Trophoblast cell (in vitro differentiated cells and primary cell): ENCODE data around the gene CDC73.

Source experiments
- DNase-seq, 2 donors: peaks; one replicate each; pipeline ENCODE4 v3.0.0-alpha.2; 2016
- H2AFZ ChIP-seq: 2 replicates; pipeline ENCODE4 v1.6.1; 2013; ENCODE audit warnings: low read length, moderate library complexity, mild to moderate bottlenecking; ENCODE audit not compliant: insufficient read depth, poor library complexity
- H2AK5ac ChIP-seq: 2 replicates; pipeline ENCODE4 v1.6.1; 2013; ENCODE audit warnings: mild to moderate bottlenecking, low read length
- H2BK120ac ChIP-seq: 2 replicates; pipeline ENCODE4 v1.6.1; 2013; ENCODE audit warnings: low read length, mild to moderate bottlenecking, moderate library complexity; ENCODE audit not compliant: insufficient read depth, poor library complexity
- H2BK12ac ChIP-seq: 2 replicates; pipeline ENCODE4 v1.6.1; 2013; ENCODE audit warnings: mild to moderate bottlenecking, low read length, moderate library complexity
- H2BK5ac ChIP-seq: 2 replicates; pipeline ENCODE4 v1.6.1; 2013; ENCODE audit warnings: low read length, low read depth, moderate library complexity, mild to moderate bottlenecking; ENCODE audit not compliant: poor library complexity
- H3K14ac ChIP-seq: 2 replicates; pipeline ENCODE4 v1.6.1; 2013; ENCODE audit warnings: mild to moderate bottlenecking, low read length
- H3K18ac ChIP-seq: 2 replicates; pipeline ENCODE4 v1.6.1; 2013; ENCODE audit warnings: mild to moderate bottlenecking, low read length
- H3K23ac ChIP-seq: 2 replicates; pipeline ENCODE4 v1.6.1; 2013; ENCODE audit warnings: low read length
- H3K27ac ChIP-seq: 2 replicates; pipeline ENCODE4 v1.5.1; 2013; ENCODE audit warnings: low read depth, mild to moderate bottlenecking, inconsistent platforms, low read length, moderate library complexity
- H3K27me3 ChIP-seq: 2 replicates; pipeline ENCODE4 v1.6.1; 2013; ENCODE audit warnings: inconsistent platforms, mild to moderate bottlenecking, low read length, moderate library complexity; ENCODE audit not compliant: insufficient read depth
- H3K36me3 ChIP-seq, 2 experiments: 1 replicate in 1 of 2; 2 replicates in 1 of 2; pipeline ENCODE4 v1.6.1; 2013; ENCODE audit warnings: low read length in 2 of 2, mild to moderate bottlenecking in 2 of 2, moderate library complexity in 1 of 2; ENCODE audit not compliant: insufficient read depth in 2 of 2, control insufficient read depth in 1 of 2
- H3K4ac ChIP-seq: 2 replicates; pipeline ENCODE4 v1.6.1; 2013; ENCODE audit warnings: low read depth, mild to moderate bottlenecking, low read length, moderate library complexity
- H3K4me1 ChIP-seq, 2 experiments: 1 replicate in 1 of 2; 2 replicates in 1 of 2; pipeline ENCODE4 v1.6.1; 2013; ENCODE audit warnings: low read length in 2 of 2, mild to moderate bottlenecking in 2 of 2, moderate library complexity in 1 of 2; ENCODE audit not compliant: insufficient read depth in 2 of 2, control insufficient read depth in 1 of 2
- H3K4me2 ChIP-seq: 2 replicates; pipeline ENCODE4 v1.6.1; 2013; ENCODE audit warnings: inconsistent platforms, mild to moderate bottlenecking, low read length, moderate library complexity
- H3K4me3 ChIP-seq: 2 replicates; pipeline ENCODE4 v1.5.1; 2013; ENCODE audit warnings: mild to moderate bottlenecking, low read depth, low read length, inconsistent platforms
- H3K79me1 ChIP-seq: one replicate; pipeline ENCODE4 v1.6.1; 2013; ENCODE audit warnings: low read length
- H3K79me2 ChIP-seq: 2 replicates; pipeline ENCODE4 v1.6.1; 2013; ENCODE audit warnings: low read length, mild to moderate bottlenecking; ENCODE audit not compliant: control insufficient read depth, insufficient read depth, poor library complexity
- H3K9ac ChIP-seq: 2 replicates; pipeline ENCODE4 v1.6.1; 2013; ENCODE audit warnings: mild to moderate bottlenecking, low read length
- H3K9me3 ChIP-seq: 2 replicates; pipeline ENCODE4 v1.6.1; 2013; ENCODE audit warnings: low read depth, mild to moderate bottlenecking, control low read depth, inconsistent platforms, low read length; ENCODE audit not compliant: insufficient read depth
- H4K12ac ChIP-seq: 2 replicates; pipeline ENCODE4 v1.6.1; 2013; ENCODE audit warnings: low read depth, mild to moderate bottlenecking, low read length, moderate library complexity
- H4K8ac ChIP-seq: 2 replicates; pipeline ENCODE4 v1.6.1; 2013; ENCODE audit warnings: low read depth, mild to moderate bottlenecking, low read length, moderate library complexity
- H4K91ac ChIP-seq: one replicate; pipeline ENCODE4 v1.6.1; 2013; ENCODE audit warnings: low read depth, mild to moderate bottlenecking, low read length, moderate library complexity
- WGBS: extraction: QIAGEN DNeasy Blood & Tissue Kit; methylation state at CpG from one replicate; pipeline ENCODE4 v1.1.7; 2013; ENCODE audit warnings: missing lambda C conversion rate; ENCODE audit not compliant: insufficient read length, insufficient coverage; ENCODE audit errors: extremely low coverage; 5-methylcytosine and 5-hydroxymethylcytosine counted together

CDC73 gene

DNA sequence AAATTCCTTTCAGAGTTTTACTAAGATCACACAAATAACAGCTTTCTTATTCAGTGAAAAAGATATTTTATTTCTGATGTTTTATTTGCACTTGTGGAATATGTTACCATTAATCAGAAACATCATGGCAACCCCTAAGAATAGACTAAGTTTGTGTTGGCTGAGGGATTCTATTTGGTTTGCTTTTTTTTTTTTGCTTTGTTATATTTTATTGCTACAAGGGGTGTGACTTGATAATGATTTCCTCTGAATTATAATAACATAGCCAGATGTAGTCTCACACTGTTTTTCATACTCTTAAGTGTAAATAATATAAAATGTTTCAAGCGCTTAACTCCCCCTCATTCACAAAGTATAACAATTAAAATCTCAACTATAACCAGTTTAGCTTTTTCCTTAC lies 36.6 kb upstream of the CDC73 start:
- DNase-seq: no peak

DNA sequence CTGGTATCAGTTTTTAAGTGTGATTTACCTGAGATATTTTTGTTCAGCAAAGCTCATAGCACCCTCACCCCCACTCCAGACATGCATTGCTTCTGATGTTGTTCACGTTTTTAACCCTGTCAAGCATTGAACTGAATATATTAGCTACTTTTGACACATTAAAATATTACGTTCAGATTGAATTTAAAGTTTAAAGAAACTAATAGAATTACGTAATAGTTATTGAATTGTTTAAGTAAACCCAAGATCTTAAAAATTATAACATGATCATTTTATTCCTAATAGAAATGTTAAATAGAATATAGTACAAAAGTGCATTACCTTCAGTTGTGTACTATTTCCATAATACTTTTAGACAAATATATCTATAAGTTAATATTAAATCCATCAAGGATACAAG lies 35.5 kb upstream of the CDC73 start:
- no peak overlapping the region for H2BK12ac ChIP-seq
- no peak overlapping the region for H2AFZ ChIP-seq
- H2BK5ac ChIP-seq: no peak overlapping the region
- H3K18ac ChIP-seq: no peak overlapping the region
- no peak overlapping the region for H2AK5ac ChIP-seq
- H3K4ac ChIP-seq: no peak overlapping the region
- H3K27me3 ChIP-seq: no peaks in the 10 kb centered on the region
- no peak overlapping the region for H3K23ac ChIP-seq
- H4K91ac ChIP-seq: no peak overlapping the region
- no peak for DNase-seq
- no peak overlapping the region for H3K9ac ChIP-seq
- H3K4me3 ChIP-seq: no peak overlapping the region
- no peak overlapping the region for H2BK120ac ChIP-seq
- H3K36me3 ChIP-seq: peaks cover 6 to 10% of the 10 kb centered on the region in 2 experiments
- H3K79me1 ChIP-seq: no peaks in the 10 kb centered on the region
- no peaks in the 10 kb centered on the region for H3K9me3 ChIP-seq
- no peak overlapping the region for H3K14ac ChIP-seq
- H4K12ac ChIP-seq: no peak overlapping the region
- no peaks in the 10 kb centered on the region for H3K79me2 ChIP-seq
- H3K27ac ChIP-seq: no peak overlapping the region
- no peak overlapping the region for H3K4me2 ChIP-seq
- no peaks in the 10 kb centered on the region for H3K4me1 ChIP-seq
- no CpG with 5 or more reads among the region's 3 CpGs for WGBS
- H4K8ac ChIP-seq: no peak overlapping the region

More for the DNA sequence above, 36.6 kb upstream of the CDC73 start:
- Histone ChIP-seq H3K4me2 (no peak overlapping the region), H2BK120ac (no peak overlapping the region), H3K14ac (no peak overlapping the region), H4K91ac (no peak overlapping the region), H4K8ac (no peak overlapping the region), H2BK5ac (no peak overlapping the region), H3K4ac (no peak overlapping the region), H2BK12ac (no peak overlapping the region), H3K9me3 (no peaks in the 10 kb centered on the region), H3K79me2 (no peaks in the 10 kb centered on the region), H3K18ac (no peak overlapping the region), H3K36me3 (peaks cover 6 to 10% of the 10 kb centered on the region in 2 experiments), H3K27me3 (no peaks in the 10 kb centered on the region), H3K79me1 (no peaks in the 10 kb centered on the region), H3K4me3 (no peak overlapping the region), H2AK5ac (no peak overlapping the region), H2AFZ (no peak overlapping the region), H4K12ac (no peak overlapping the region), H3K9ac (no peak overlapping the region), H3K4me1 (no peaks in the 10 kb centered on the region), H3K23ac (no peak overlapping the region), H3K27ac (no peak overlapping the region)
- no CpG with 5 or more reads among the region's 1 CpG for WGBS

GRCh38 chr1:193087893-193088292 lies 33.9 kb upstream of the CDC73 start:
- H3K4me2 ChIP-seq: no peak overlapping the region
- H3K9me3 ChIP-seq: no peaks in the 10 kb centered on the region
- H3K23ac ChIP-seq: no peak overlapping the region
- no peaks in the 10 kb centered on the region for H3K27me3 ChIP-seq
- H4K12ac ChIP-seq: no peak overlapping the region
- H4K91ac ChIP-seq: no peak overlapping the region
- no peak overlapping the region for H2BK5ac ChIP-seq
- H2BK12ac ChIP-seq: no peak overlapping the region
- no peak overlapping the region for H2AK5ac ChIP-seq
- DNase-seq: no peak
- no peak overlapping the region for H3K27ac ChIP-seq
- H2AFZ ChIP-seq: no peak overlapping the region
- H3K79me2 ChIP-seq: no peaks in the 10 kb centered on the region
- H3K79me1 ChIP-seq: no peaks in the 10 kb centered on the region
- H3K4me3 ChIP-seq: no peak overlapping the region
- H3K36me3 ChIP-seq: peaks cover 3 to 7% of the 10 kb centered on the region in 2 experiments
- no peak overlapping the region for H3K18ac ChIP-seq
- H4K8ac ChIP-seq: no peak overlapping the region
- H2BK120ac ChIP-seq: no peak overlapping the region
- H3K9ac ChIP-seq: no peak overlapping the region
- WGBS: no CpG with 5 or more reads among the region's 3 CpGs
- no peaks in the 10 kb centered on the region for H3K4me1 ChIP-seq
- no peak overlapping the region for H3K4ac ChIP-seq
- H3K14ac ChIP-seq: no peak overlapping the region

GRCh38 chr1:193090865-193091264 lies 31.0 kb upstream of the CDC73 start:
- no peak overlapping the region for H3K9ac ChIP-seq

More at GRCh38 chr1:193090865-193091264, 31.0 kb upstream of the CDC73 start:
- no peak overlapping the region for H2AFZ ChIP-seq
- H3K27ac ChIP-seq: no peak overlapping the region
- H3K79me1 ChIP-seq: no peaks in the 10 kb centered on the region
- no peak overlapping the region for H2BK12ac ChIP-seq
- H3K36me3 ChIP-seq: peaks cover 6 to 8% of the 10 kb centered on the region in 2 experiments
- no CpG with 5 or more reads among the region's 1 CpG for WGBS
- no peak for DNase-seq
- H4K12ac ChIP-seq: no peak overlapping the region
- no peak overlapping the region for H4K8ac ChIP-seq
- no peak overlapping the region for H3K4me3 ChIP-seq
- H3K79me2 ChIP-seq: no peaks in the 10 kb centered on the region
- no peak overlapping the region for H4K91ac ChIP-seq
- no peak overlapping the region for H3K18ac ChIP-seq
- H3K23ac ChIP-seq: no peak overlapping the region
- no peak overlapping the region for H2AK5ac ChIP-seq
- H3K4me1 ChIP-seq: no peaks in the 10 kb centered on the region
- no peaks in the 10 kb centered on the region for H3K27me3 ChIP-seq
- no peak overlapping the region for H2BK5ac ChIP-seq
- H2BK120ac ChIP-seq: no peak overlapping the region
- no peak overlapping the region for H3K4ac ChIP-seq
- no peaks in the 10 kb centered on the region for H3K9me3 ChIP-seq
- no peak overlapping the region for H3K4me2 ChIP-seq
- H3K14ac ChIP-seq: no peak overlapping the region
